Breast epithelium (tissue), 4 donors: ENCODE data around the gene PTPRO. TPM values are rescaled to one million over a fixed set of nuclear protein-coding genes. Genes with fewer than 3 reads are reported as not detected.

ENCODE experiments used
- DNase-seq, 2 donors: peaks; one replicate each; pipeline ENCODE4 v3.0.0-alpha.2; 2019; ENCODE audit warnings: low spot score in 2 of 2
- H3K27ac ChIP-seq, 2 donors: fragments of 200-600 bp; sonication (generic) in 1 of 2; one replicate each; pipeline ENCODE4 v1.5.1; 2016 to 2019; ENCODE audit warnings: mild to moderate bottlenecking in 1 of 2
- H3K27me3 ChIP-seq, 2 donors: fragments of 200-600 bp; sonication (generic) in 1 of 2; one replicate each; pipeline versions ENCODE4 v1.5.1 to v1.6.0; 2017 to 2019; ENCODE audit warnings: control low read depth in 1 of 2, mild to moderate bottlenecking in 1 of 2
- H3K36me3 ChIP-seq: fragments of 200-600 bp; one replicate; pipeline ENCODE4 v1.5.1; 2019
- H3K4me1 ChIP-seq, 2 donors: fragments of 200-600 bp; sonication (generic); one replicate each; pipeline ENCODE4 v1.5.1; 2016 to 2019; ENCODE audit warnings: control low read depth in 1 of 2
- H3K4me3 ChIP-seq, 3 donors: fragments of 200-600 bp; sonication (generic); 1 replicate in 2 of 3; 2 replicates in 1 of 3; pipeline ENCODE4 v1.5.1; 2016 to 2019; ENCODE audit warnings: mild to moderate bottlenecking in 3 of 3, moderate library complexity in 2 of 3
- H3K9me3 ChIP-seq, 2 donors: fragments of 200-600 bp; sonication (generic) in 1 of 2; one replicate each; pipeline ENCODE4 v1.5.1; 2016 to 2019; ENCODE audit warnings: control low read depth in 1 of 2
- POLR2A ChIP-seq: fragments of 450-650 bp; IDR thresholded peaks from one replicate; pipeline ENCODE4 v1.6.1; 2016; ENCODE audit warnings: antibody characterized with exemption, mild to moderate bottlenecking, moderate library complexity
- POLR2AphosphoS5 ChIP-seq, 3 donors: sonication (generic); formaldehyde crosslinking; IDR thresholded peaks; one replicate each; pipeline ENCODE4 v1.6.1; 2017; ENCODE audit warnings: antibody characterized with exemption in 3 of 3
- intact Hi-C: fragments of 100-400 bp; cut with DNase I; formaldehyde crosslinking; loops from one replicate; pipeline ENCODE4 v1.15.1; 2023; ENCODE audit warnings: low total_unique reads
- total RNA-seq, 3 donors: library from RNA; depleted of rRNA; stranded (reverse); fragments of >200 nt; gene quantifications; one replicate each; pipeline ENCODE4 v1.1.0, GENCODE V29; 2016
- TF ChIP-seq, protein P1 (sequence below), 3 donors: fragments of 450-650 bp; IDR thresholded peaks; one replicate each; pipeline ENCODE4 v1.5.1; 2016 to 2017; ENCODE audit warnings: antibody characterized with exemption in 3 of 3, mild to moderate bottlenecking in 3 of 3, moderate library complexity in 3 of 3

PTPRO gene
- total RNA-seq, 3 donors from 2014 or later, result 1.3 to 5.3 (median 2.5) TPM

- no peak for DNase-seq
- Histone ChIP-seq H3K27ac (no peak overlapping the region), H3K27me3 (no peaks in the 10 kb centered on the region), H3K9me3 (no peaks in the 10 kb centered on the region), H3K36me3 (no peaks in the 10 kb centered on the region), H3K4me1 (no peaks in the 10 kb centered on the region), H3K4me3 (peak overlapping the region in 1 of 3 donors; percentile 9)
- intact Hi-C loops, result no loop called here
- no peak for TF ChIP-seq POLR2A
- TF ChIP-seq, protein P1, sequence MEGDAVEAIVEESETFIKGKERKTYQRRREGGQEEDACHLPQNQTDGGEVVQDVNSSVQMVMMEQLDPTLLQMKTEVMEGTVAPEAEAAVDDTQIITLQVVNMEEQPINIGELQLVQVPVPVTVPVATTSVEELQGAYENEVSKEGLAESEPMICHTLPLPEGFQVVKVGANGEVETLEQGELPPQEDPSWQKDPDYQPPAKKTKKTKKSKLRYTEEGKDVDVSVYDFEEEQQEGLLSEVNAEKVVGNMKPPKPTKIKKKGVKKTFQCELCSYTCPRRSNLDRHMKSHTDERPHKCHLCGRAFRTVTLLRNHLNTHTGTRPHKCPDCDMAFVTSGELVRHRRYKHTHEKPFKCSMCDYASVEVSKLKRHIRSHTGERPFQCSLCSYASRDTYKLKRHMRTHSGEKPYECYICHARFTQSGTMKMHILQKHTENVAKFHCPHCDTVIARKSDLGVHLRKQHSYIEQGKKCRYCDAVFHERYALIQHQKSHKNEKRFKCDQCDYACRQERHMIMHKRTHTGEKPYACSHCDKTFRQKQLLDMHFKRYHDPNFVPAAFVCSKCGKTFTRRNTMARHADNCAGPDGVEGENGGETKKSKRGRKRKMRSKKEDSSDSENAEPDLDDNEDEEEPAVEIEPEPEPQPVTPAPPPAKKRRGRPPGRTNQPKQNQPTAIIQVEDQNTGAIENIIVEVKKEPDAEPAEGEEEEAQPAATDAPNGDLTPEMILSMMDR (IDR thresholded peaks at IDR 0.05), result no peak
- no peak for TF ChIP-seq POLR2AphosphoS5 (IDR thresholded peaks at IDR 0.05)
Observed at GRCh38 chr12:15547691-15548090, 225.4 kb downstream of the PTPRO start.

DNA sequence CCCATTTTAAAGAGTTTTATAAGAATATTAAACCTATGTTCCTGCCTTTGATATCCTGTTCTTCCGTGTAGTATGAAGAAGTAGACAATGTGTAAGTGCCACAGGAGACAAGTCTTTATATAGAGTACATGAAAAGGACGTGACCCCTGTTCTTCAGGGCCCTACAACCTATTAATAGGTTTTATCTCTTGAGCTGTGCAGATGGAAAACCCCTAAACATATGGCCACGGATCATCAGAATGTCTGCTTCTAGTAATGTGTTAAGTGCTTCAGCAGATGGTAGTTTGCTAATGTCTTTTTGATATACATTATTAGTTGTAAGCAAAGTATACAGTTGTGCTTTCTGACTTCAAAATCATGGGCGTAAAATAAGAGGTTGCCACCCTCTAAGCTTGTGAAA is 228.5 kb downstream of the PTPRO start:
- H3K27ac ChIP-seq, result no peak overlapping the region

GRCh38 chr12:15555446-15555845 is 233.1 kb downstream of the PTPRO start:
- H3K9me3 ChIP-seq, result no peaks in the 10 kb centered on the region
- no peak for TF ChIP-seq POLR2A
- TF ChIP-seq, protein P1 (IDR thresholded peaks at IDR 0.05), result no peak
- no peak for TF ChIP-seq POLR2AphosphoS5 (IDR thresholded peaks at IDR 0.05)
- no peaks in the 10 kb centered on the region for H3K4me1 ChIP-seq
- no peaks in the 10 kb centered on the region for H3K27me3 ChIP-seq
- intact Hi-C loops, result no loop called here
- H3K36me3 ChIP-seq, result no peaks in the 10 kb centered on the region
- DNase-seq, result no peak
- H3K4me3 ChIP-seq, result no peak overlapping the region
- no peak overlapping the region for H3K27ac ChIP-seq

More for the DNA sequence above, 228.5 kb downstream of the PTPRO start:
- intact Hi-C loops, result no loop called here
- H3K4me3 ChIP-seq, result no peak overlapping the region
- TF ChIP-seq, protein P1 (IDR thresholded peaks at IDR 0.05), result no peak
- TF ChIP-seq POLR2A (no peak), POLR2AphosphoS5 (IDR thresholded peaks at IDR 0.05) (no peak)
- H3K9me3 ChIP-seq, result no peaks in the 10 kb centered on the region
- DNase-seq, result no peak
- no peaks in the 10 kb centered on the region for H3K36me3 ChIP-seq
- no peaks in the 10 kb centered on the region for H3K27me3 ChIP-seq
- no peaks in the 10 kb centered on the region for H3K4me1 ChIP-seq

DNA sequence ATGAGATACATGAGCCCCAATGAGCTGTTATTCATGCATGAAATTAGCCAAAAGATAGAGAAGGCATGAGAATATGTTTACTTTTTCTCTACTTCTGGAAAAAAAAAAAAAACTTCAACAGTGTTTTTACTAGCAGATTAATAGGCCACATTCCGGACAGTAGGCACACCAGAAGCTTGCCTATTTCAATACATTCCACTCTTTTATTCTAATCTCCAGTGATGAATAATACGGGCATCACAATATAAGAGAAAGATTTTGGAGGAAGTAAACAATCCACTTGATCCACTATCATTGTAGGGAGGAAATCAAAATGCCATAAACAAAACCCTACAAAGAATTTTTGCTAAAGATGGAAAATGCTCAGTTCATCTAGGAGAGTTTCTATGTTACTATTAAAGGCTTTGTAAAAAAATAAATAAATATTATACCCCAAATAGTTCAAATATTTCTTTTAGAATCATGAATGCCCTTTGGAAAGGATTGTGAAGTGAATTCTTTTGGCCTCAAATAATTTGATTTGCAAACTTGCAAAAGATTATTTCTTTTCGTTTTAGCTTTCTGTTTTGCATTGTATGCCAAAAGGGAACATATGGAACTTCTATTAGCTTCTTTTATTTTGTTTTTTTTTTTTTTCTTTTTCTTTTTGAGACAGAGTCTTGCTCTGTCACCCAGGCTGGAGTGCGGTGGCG is 234.2 kb downstream of the PTPRO start:
- Histone ChIP-seq H3K4me3 (no peak overlapping the region), H3K4me1 (no peaks in the 10 kb centered on the region), H3K27me3 (no peaks in the 10 kb centered on the region), H3K9me3 (no peaks in the 10 kb centered on the region), H3K36me3 (no peaks in the 10 kb centered on the region), H3K27ac (no peak overlapping the region)
- no peak for DNase-seq
- no peak for TF ChIP-seq POLR2AphosphoS5 (IDR thresholded peaks at IDR 0.05)
- TF ChIP-seq, protein P1 (IDR thresholded peaks at IDR 0.05), result no peak
- TF ChIP-seq POLR2A, result no peak
- intact Hi-C loops, result no loop called here

DNA sequence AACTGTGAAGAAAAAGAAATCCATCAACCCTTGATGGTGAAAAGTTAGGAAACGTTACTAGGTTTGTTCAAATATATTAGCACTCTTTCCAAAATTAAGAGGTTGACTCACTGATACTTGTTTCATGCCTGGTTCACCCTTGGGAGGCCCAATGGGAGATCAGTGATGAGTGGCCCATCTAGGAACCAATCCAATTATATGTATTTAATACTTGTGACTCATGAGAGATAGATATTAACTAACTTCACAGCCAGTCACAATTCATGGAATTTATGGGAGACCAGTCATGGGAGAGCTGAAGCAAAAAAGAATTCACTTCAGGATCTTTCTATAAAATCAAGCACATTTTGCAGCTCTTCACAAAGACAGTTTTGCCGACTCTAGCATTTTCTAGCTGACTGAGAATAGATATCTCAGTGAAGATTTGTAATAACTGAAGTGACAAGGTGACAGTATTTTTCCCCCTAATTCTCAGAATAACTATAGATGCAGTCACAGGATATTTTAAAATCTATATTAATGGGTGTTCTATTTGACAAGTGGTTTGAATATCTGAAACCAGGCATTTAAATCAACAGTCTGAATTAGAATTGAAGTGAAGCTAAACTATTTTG is 236.7 kb downstream of the PTPRO start:
- TF ChIP-seq POLR2AphosphoS5 (IDR thresholded peaks at IDR 0.05) (no peak), POLR2A (no peak)
- TF ChIP-seq, protein P1 (IDR thresholded peaks at IDR 0.05), result no peak
- Histone ChIP-seq H3K4me3 (no peak overlapping the region), H3K9me3 (no peaks in the 10 kb centered on the region), H3K36me3 (no peaks in the 10 kb centered on the region), H3K27me3 (no peaks in the 10 kb centered on the region), H3K27ac (no peak overlapping the region), H3K4me1 (no peaks in the 10 kb centered on the region)
- intact Hi-C loops, result no loop called here
- DNase-seq, result no peak
